Keratinocyte (primary cell): Measurements from ENCODE around the gene ERG.

Experiments used
- EZH2 ChIP-seq: IDR thresholded peaks from one replicate; pipeline ENCODE4 v1.6.1; 2012; ENCODE audit warnings: inconsistent platforms, mild to moderate bottlenecking, low read length, moderate library complexity
- TF ChIP-seq, protein P1 (sequence below), 3 experiments: IDR thresholded peaks in 1 of 3; conservative IDR thresholded peaks in 1 of 3; optimal IDR thresholded peaks in 1 of 3; 2 replicates in 2 of 3; 3 replicates in 1 of 3; pipeline versions ENCODE3 to v1.5.1; 2011; ENCODE audit warnings: low read length in 3 of 3, mild to moderate bottlenecking in 3 of 3, moderate library complexity in 2 of 3, control low read depth in 1 of 3, inconsistent platforms in 1 of 3; ENCODE audit not compliant: insufficient read depth in 2 of 3; ENCODE audit errors: extremely low read depth in 1 of 3

GRCh38 chr21:38401191-38401926 lies 96.9 kb downstream of the ERG start:
- TF ChIP-seq, protein P1, sequence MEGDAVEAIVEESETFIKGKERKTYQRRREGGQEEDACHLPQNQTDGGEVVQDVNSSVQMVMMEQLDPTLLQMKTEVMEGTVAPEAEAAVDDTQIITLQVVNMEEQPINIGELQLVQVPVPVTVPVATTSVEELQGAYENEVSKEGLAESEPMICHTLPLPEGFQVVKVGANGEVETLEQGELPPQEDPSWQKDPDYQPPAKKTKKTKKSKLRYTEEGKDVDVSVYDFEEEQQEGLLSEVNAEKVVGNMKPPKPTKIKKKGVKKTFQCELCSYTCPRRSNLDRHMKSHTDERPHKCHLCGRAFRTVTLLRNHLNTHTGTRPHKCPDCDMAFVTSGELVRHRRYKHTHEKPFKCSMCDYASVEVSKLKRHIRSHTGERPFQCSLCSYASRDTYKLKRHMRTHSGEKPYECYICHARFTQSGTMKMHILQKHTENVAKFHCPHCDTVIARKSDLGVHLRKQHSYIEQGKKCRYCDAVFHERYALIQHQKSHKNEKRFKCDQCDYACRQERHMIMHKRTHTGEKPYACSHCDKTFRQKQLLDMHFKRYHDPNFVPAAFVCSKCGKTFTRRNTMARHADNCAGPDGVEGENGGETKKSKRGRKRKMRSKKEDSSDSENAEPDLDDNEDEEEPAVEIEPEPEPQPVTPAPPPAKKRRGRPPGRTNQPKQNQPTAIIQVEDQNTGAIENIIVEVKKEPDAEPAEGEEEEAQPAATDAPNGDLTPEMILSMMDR (optimal IDR thresholded peaks at IDR 0.05 in 1 of 3, IDR thresholded peaks at IDR 0.05 in 1 of 3, conservative IDR thresholded peaks at IDR 0.05 in 1 of 3; ENCODE audit: extremely low read depth in 1 of 3, insufficient read depth in 2 of 3, low read length in 3 of 3) = no peak
- no peak for TF ChIP-seq EZH2
